Coronary artery (tissue), 2 donors: ENCODE results near the gene EXOSC7.
A peak's percentile ranks its signal among the peaks of the same experiment; 100 is the strongest.

ENCODE experiments used
- DNase-seq: peaks from one replicate; pipeline ENCODE4 v3.0.0-alpha.2; 2017; ENCODE audit warnings: low spot score
- H3K27ac ChIP-seq, 2 donors: fragments of 200-600 bp; sonication (generic); one replicate each; pipeline ENCODE4 v1.5.1; 2016 to 2019
- H3K4me3 ChIP-seq: fragments of 200-600 bp; sonication (generic); 2 replicates; pipeline ENCODE4 v1.5.1; 2016; ENCODE audit warnings: mild to moderate bottlenecking, moderate library complexity
- CTCF ChIP-seq: fragments of 200-600 bp; sonication (generic); IDR thresholded peaks from one replicate; pipeline ENCODE4 v1.5.1; 2019; ENCODE audit warnings: antibody characterized with exemption

Gene EXOSC7

GRCh38 chr3:44976002-44976815 lies at the start of gene EXOSC7, which contains the start of gene ZDHHC3:
EXOSC7 (plus strand) TSS chr3:44976244; CDS start chr3:44976278, 34 bp downstream.
ZDHHC3 (minus strand) TSS chr3:44976174; CDS start chr3:44959436, 16,738 bp downstream.
- Histone ChIP-seq H3K27ac (peak within 1 kb of the TSS; percentile 83 to 90), H3K4me3 (peak within 1 kb of the TSS; percentile 100)
- peak; percentile 89 for DNase-seq
- TF ChIP-seq CTCF = no peak

GRCh38 chr3:44926921-44927320 lies 49.1 kb upstream of the EXOSC7 start:
- TF ChIP-seq CTCF = no peak
- no peak overlapping the region for H3K27ac ChIP-seq

GRCh38 chr3:44927371-44927770 lies 48.7 kb upstream of the EXOSC7 start:
- no peak for DNase-seq
- Histone ChIP-seq H3K4me3 (no peak overlapping the region), H3K27ac (no peak overlapping the region)
- no peak for TF ChIP-seq CTCF

More at GRCh38 chr3:44926921-44927320, 49.1 kb upstream of the EXOSC7 start:
- no peak overlapping the region for H3K4me3 ChIP-seq
- no peak for DNase-seq

GRCh38 chr3:44929782-44930181 lies 46.3 kb upstream of the EXOSC7 start:
- Histone ChIP-seq H3K4me3 (no peak overlapping the region), H3K27ac (no peak overlapping the region)
- DNase-seq = no peak
- TF ChIP-seq CTCF = no peak

- no peak for TF ChIP-seq CTCF
- Histone ChIP-seq H3K4me3 (no peak overlapping the region), H3K27ac (no peak overlapping the region)
- no peak for DNase-seq
Observed at GRCh38 chr3:44930911-44931310, 45.1 kb upstream of the EXOSC7 start.

GRCh38 chr3:44931791-44932190 lies 44.3 kb upstream of the EXOSC7 start:
- H3K4me3 ChIP-seq = no peak overlapping the region
- DNase-seq = no peak
- TF ChIP-seq CTCF = no peak
- H3K27ac ChIP-seq = no peak overlapping the region

GRCh38 chr3:44932271-44932670 lies 43.8 kb upstream of the EXOSC7 start:
- TF ChIP-seq CTCF = no peak
- no peak for DNase-seq
- no peak overlapping the region for H3K27ac ChIP-seq
- H3K4me3 ChIP-seq = no peak overlapping the region
